Glomerular endothelial cell (primary cell): ENCODE data around the gene MEX3C. TPM values are rescaled to one million over a fixed set of nuclear protein-coding genes. Genes with fewer than 3 reads are reported as not detected.

Experiments used
- DNase-seq: peaks from one replicate; pipeline ENCODE4 v3.0.0-alpha.2; 2011; ENCODE audit warnings: low read depth, low spot score; ENCODE audit errors: extremely low read depth
- total RNA-seq: library from RNA; depleted of rRNA; stranded (reverse); fragments of >200 nt; gene quantifications from 2 replicates; pipeline ENCODE4 v1.2.3, GENCODE V29; 2015

MEX3C gene
- total RNA-seq, 1 donor from 2014 or later, result 36.9 TPM

GRCh38 chr18:51157215-51157614 lies 40.3 kb downstream of the MEX3C start:
- no peak for DNase-seq

DNA sequence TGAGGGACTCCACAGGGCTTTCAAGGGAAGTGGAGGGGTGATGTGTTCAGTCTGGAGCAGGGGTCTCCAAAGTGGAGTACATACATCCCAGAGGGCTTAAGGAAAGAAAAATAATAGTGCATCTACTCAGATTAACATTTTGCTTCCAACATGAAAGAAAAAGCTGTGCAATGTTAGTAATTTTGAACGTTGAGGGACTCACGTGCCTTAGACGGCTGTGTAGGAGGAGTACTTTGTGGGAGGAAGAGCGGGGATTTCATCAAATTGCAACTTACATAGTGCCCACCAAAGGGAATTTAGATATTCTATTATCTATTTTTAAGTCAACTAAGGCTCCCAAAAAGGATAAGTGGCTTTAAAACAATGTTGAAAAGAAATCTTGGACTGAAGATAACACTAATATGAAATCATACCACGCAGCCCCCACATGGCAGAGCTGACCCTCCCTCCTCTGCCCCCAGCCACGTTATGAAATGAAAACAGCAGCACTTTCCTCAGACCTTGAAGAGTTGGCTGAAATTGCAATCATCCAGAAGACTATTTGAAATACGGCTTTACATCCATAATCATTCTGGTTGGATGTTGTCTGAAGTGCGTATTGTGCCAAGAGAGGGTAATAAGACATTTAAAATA lies 42.9 kb downstream of the MEX3C start:
- no peak for DNase-seq

GRCh38 chr18:51153659-51154371 lies 43.7 kb downstream of the MEX3C start:
- DNase-seq, result no peak

DNA sequence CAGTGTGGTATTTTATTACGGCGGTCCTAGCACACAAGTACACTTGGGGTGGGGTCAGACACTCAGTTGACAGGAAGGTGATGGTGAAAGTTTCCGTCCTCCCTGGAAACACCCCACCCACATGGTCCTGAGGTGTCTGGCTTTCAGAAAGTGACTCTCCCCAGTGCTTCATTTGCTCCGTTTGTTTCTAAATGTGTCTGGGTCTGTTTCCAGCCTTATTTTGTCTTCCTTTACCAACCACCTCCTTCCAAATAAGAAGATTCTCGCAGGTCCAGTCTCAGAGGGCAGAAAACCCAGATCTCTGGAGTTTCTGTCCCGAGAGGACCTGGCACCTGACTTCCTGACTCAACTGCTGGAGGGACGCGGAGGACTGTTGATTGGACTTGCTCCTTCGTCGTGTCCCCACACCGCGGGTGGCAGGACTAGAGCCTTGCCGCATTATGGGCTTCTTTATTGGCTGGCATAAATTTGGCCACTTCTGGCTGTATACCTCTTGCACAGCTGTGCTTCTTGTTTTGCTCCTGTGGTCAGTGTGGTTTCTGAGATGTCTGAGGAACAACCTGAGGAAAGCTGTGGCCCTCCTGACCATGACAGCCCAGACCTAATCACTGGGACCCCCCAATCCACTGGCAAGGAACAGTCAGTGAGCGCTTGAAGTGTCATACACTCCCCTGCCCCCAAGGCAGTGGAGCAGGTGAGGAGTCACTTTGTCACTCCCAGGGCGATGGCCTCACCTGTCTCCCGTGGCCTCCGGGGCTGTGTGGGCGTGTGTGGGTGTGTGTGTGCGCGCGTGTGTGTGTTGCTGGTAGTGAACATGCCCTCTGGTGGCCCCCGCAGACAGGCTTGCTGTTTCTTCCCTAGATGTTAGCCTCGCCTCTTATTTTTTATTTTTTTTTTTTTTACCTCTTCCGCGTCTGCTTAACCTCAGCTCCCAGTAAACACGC lies 45.6 kb downstream of the MEX3C start:
- DNase-seq, result no peak

DNA sequence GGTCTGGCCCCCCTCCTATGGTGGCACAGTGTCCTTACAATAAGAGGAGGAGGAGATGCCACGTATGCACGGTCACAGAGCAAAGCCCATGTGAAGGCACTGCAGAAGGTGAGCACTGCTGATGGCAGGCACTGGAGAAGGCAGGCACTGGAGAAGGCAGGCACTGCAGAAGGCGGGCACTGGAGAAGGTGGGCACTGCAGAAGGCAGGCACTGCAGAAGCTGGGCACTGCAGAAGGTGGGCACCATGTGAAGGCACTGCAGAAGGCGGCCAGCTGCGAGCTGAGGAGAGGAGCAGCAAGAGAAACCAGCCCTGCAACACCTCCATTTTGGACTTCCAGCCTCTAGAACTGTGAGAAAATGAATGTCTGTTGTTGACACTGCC lies 46.3 kb downstream of the MEX3C start:
- DNase-seq, result no peak

DNA sequence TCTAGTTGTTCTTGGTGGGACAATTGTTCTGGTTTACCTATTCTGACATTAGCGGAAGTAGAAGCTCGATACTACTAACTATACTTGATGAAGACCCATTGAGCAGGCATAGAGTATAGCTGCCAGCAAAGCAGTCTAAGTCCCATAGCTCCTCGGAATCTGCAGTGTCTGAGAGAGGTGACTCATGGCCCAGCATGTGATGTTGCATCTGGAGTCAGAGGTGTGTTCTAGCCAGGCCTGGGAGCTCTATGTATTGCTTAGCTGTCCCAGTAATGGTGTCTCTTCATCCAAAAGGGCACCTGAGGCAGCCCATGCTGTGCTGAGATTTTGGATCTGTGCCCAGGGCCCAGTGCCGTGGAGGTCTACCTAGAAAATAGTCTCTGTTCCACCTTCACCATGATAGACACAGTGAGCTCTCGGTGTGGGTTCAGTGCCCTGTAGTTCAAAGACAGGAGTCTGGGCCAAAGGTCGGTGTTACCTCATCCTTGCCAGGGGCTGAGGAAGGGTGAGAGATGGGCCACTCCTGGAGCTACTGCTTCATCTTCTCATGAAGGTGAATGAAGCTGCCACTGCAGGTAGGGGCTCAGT lies 47.3 kb downstream of the MEX3C start:
- no peak for DNase-seq

GRCh38 chr18:51149670-51150069 lies 47.8 kb downstream of the MEX3C start:
- no peak for DNase-seq

DNA sequence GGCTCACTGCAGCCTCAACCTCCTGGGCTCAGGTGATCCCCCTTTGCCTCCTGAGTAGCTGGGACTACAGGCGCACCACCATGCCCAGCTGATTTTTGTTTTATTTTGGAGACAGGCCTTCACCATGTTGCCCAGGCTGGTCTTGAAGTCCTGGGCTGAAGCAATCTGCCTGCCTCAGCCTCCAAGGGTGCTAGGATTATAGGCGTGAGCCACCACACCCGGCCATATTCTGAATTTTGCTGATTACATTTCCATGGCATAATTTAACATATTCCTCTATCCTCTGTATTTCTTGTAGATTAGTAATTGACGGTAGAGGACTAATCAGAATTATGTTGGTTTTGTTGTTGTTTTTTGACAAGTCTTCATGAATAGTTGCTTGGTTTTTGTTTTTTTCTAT lies 50.6 kb downstream of the MEX3C start:
- no peak for DNase-seq

DNA sequence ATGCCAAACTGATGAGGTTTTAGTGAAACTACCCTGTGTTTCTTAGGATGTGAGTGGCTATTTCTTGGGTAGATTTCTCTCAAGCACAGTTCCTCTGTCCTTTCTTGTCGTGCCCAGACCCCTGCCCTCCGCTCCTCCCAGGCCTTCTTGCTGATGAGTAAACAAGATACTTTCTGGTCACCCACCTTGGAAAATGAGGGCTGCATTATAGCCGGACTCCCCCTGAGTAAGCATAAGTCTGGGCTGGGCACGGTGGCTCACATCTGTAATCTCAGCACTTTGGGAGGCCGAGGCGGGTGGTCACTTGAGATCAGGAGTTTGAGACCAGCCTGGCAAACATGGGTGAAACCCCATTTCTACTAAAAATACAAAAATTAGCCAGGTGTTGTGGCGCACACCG lies 58.5 kb downstream of the MEX3C start:
- DNase-seq, result no peak

- DNase-seq, result no peak
Observed at GRCh38 chr18:51137891-51138290, 59.6 kb downstream of the MEX3C start.

DNA sequence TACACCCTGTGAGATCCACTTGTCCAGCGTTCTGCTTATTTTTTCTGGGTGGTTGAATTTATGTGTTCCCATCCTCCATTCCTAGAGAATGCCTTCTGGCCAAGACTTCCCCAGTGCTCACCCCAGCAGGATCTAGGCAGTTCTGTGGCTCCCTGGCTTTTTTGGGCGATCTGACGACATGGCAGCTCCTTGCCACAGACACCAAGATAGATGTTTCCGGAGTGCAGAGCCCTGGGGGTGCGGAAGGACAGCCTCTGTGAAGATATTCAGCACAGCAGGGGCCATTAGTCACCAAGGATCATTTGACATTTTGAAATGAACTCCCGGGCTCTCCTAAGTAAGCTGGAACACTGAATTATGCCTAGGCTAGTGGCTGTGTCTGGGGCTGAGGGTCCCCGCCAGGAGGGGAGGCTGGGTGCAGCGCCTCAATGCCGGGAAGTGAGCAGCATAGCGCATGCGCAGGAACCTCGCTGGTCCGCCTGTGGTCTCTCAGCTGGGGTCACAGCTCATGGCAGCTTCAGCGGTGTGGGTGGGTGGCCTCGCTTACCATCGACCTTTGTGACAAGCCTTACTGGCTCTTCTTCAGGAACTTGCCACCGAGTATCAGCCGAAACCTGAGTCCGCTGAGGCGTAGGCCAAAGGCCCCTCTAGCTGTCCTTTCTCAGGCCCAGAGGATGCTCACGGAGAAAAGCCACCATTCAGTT lies 60.3 kb downstream of the MEX3C start:
- DNase-seq, result no peak

GRCh38 chr18:51135795-51136194 lies 61.7 kb downstream of the MEX3C start:
- DNase-seq, result no peak

- no peak for DNase-seq
Observed at GRCh38 chr18:51135364-51135763, 62.1 kb downstream of the MEX3C start.

- no peak for DNase-seq
Observed at GRCh38 chr18:51134721-51135120, 62.8 kb downstream of the MEX3C start.

DNA sequence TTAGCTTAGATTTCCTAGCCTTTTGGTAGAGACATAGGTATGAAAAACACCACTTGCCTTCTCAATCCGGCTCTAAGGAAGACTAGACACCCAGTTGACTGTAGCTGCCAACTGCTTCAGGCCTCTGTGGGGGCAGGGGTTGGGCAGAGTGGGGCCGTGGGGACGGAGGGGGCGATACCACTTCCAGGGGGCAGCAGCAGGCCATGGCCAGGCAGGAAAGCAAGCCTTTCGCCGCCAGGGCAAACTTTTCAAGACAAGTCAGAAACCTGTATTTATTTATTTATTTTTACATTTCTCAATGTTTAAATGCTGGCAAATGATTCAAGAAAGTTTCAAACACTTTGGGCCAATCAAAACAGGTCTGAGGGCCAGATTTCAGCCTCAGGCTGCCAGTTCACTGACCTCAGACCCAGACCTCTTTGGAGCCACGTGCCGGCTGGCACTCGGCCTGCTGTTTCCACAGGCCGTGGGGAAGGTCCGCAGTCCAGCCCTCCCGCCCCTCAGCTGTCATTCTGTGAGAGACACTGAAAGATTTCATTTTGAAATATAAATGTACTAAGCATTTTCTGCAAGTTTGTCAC lies 63.8 kb downstream of the MEX3C start:
- DNase-seq, result no peak

GRCh38 chr18:51132256-51132935 lies 65.1 kb downstream of the MEX3C start:
- DNase-seq, result no peak

DNA sequence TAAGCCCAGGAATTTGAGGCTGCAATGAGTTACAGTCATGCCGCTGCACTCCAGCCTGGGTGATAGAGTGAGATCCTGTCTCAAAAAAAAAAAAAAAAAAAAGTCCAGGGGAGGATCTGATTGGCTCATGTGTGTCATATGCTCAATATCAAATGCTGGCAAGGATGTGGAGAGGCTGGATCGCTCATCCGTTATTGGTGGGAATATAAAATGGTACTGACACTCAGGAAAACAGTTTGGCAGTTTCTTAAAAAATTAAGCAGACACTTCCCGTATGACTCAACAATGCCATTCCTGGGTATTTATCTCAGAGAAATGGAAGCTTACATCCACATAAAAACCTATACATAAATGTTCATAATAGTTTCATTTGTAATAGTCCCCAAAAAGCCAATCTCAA lies 68.9 kb downstream of the MEX3C start:
- DNase-seq, result no peak

DNA sequence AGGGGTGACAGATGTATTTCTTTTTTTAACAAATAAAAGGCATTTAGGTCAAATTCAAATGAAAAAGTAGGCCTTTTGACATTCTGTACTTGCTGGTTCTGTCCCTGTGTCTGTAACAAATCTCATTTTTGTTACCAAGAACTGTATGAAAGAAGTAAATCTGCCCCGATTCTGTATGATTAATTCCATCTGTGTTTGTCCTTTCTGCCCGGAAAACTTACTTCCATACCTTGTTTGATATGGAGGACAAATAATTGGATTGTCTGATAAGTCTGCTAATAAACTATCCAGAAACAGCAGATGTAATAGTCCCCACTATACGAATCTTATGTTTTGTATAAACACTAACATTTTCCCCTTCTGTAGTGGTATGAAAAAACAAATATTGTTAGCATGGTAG lies 69.8 kb downstream of the MEX3C start:
- DNase-seq, result no peak

DNA sequence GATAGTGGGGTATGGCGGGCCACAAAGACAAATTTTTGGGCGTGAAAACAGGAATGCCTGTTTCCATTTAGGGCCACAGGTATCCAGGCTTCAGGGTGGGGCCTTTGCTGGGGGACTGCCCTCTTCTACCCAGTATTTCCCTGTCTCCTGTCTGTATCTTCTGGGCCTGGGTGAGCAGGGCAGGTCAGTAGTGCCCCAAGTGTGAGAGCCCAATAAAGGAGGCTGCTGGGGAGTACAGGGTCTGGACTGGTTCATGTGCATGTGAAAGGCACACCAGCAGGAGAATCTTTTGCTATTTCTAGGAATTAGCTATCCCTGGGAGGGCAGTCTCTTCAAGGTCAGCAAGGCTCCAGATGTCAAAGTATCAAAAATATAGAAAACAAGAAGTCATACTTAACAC lies 71.5 kb downstream of the MEX3C start:
- no peak for DNase-seq
